Right lung (tissue), 5 donors: Measurements from ENCODE around the gene UBN2. TPM values are rescaled to one million over a fixed set of nuclear protein-coding genes. Genes with fewer than 3 reads are reported as not detected.
A peak's percentile ranks its signal among the peaks of the same experiment; 100 is the strongest.
"Not testable (repeated sequence)": the region's sequence is repeated elsewhere in the genome, so short reads cannot be mapped to it uniquely, and the experiment has no call there.

Experiments
- DNase-seq, 2 donors: peaks; one replicate each; pipeline ENCODE4 v3.0.0-alpha.2; 2013
- polyA plus RNA-seq, 5 donors: library from polyadenylated mRNA; unstranded; fragments of 120-200 nt; gene quantifications; one replicate each; pipeline versions ENCODE4 v1.2.1 to v1.2.3, GENCODE V29; 2013; ENCODE audit warnings: inconsistent platforms in 1 of 5, low replicate concordance in 1 of 5; ENCODE audit not compliant: insufficient read length in 5 of 5, insufficient read depth in 1 of 5

UBN2 gene
- polyA plus RNA-seq, 5 donors, result 13.5 to 27.0 (median 23.4) TPM

DNA sequence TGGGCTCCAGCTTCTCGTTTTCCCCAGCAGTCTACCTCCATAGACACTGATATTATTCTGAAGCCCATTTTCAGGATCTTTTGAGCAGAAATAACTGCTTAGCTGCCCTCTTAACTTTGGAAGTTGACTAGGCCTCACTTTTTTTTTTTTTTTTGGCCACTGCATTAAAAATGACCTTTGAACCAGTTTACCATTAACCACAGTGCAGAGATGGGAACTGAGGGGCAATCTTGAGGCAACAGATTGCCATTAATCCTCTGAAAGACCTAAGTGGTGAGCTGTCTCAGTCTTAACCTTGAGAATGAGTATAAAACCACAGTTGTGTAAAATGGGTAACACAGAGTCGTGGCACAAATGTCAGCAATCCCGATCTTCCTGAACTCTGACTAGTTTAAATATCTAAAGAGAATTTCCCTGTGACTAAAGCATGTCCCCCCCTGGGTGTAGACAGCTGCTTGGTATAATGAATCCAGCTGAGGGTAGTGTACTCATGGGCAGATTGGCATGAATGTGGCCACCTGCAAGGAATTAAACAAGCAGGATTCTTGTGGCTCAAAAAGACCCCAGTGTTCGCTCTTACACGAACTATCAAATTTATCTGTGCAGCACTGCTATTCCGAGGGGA, 64.0 kb downstream of the UBN2 start:
- DNase-seq, result no peak

DNA sequence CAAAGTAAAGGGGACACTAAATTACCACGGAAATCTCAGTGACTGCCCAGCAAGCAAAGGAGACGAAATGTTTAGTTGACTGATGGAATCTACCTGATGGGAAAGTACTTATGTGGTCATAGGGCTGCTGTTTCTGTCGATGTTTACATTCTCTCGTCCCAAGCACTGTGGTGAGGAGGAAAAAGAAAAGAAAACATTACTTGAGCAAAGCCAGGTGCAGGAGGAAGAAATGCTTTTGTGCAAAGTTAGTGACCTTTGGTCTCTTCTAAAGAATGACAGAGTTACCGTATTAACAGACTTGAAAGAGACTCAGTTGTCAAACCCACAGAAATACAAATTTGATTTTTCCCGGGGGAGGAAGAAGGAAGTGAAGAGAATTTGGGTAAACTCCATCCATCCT, 66.8 kb downstream of the UBN2 start:
- DNase-seq, result peak in 1 of 2 donors; percentile 4

DNA sequence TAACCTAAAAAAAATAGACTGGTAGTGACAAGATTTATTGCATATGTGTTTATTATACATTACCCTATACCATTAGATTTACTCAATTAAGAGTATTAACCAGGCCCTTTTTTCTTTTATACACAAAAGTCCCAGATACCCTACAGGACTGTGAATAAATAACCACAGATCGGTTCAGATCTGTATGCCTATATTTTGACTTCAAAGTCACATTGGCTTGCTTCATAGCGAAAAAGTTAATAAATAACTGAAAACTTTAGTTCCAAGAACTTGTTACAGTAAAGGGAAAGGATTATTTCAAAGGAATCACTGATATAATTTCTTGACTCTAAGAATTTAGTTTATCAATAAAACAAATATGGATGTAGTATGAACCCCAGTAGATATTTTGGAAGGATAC, 68.3 kb downstream of the UBN2 start:
- no peak for DNase-seq

DNA sequence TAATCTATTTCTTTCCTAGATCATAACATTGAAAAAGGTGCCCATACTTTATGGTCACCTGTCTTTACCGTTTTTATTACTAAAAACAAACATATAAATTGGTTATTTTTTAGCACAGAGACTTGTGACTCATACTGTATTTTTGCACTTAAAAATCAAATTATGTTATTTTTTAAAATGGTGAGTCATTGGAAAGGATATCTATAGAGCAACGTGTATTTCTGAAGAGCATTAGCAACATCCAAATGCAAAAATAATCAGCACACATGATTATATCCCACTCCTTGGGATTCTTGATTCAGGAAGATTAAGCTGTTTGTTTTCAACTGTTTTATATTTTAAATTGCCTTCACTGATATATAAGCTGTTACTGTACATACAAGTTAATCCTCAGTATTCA, 69.4 kb downstream of the UBN2 start:
- no peak for DNase-seq

DNA sequence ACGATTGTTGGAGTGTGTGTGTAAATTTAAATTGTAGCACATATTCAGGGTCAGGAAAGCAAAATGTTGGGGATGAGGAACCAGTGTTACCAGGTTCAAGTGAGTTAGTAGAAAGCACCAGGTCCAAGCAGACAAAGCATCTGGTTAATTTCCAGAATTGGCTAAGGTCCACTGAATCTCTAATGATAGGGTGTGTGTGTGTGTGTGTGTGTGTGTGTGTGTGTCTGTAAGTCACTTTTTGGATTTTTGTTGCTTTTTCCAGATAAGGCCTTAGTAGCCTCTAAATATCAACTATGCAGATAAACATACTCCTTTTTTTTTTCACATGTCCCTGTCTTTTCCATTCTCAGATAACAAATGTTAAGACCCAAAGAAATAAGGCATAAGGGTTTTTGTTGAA, 73.5 kb downstream of the UBN2 start:
- DNase-seq, result no peak

DNA sequence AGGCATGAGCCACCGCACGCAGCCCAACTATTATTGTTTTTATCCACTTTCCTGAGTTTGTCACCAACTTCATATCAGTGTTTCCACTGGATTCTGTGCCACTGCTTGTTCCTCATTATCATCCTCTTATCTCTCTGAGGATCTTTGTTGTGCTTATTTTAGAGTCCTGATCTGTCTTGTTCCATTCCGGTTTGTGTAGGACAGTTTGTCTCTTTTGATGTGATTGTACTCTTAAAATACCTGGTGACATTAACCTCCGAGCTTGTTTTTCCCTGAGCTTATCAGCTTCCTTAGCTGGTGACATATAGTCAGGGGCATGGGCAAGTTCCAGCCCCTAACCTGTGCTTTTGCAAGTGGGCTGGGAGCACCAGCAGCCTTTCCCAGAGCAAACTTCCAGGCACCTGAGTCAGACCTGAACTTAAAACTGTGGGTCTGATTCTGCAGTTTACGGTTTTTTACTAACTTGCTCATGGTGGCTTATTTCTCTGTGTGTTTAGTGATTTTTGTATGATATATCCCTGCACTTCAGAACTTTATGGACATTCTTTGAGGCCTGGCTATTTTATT, 87.0 kb downstream of the UBN2 start:
- DNase-seq, result no peak

DNA sequence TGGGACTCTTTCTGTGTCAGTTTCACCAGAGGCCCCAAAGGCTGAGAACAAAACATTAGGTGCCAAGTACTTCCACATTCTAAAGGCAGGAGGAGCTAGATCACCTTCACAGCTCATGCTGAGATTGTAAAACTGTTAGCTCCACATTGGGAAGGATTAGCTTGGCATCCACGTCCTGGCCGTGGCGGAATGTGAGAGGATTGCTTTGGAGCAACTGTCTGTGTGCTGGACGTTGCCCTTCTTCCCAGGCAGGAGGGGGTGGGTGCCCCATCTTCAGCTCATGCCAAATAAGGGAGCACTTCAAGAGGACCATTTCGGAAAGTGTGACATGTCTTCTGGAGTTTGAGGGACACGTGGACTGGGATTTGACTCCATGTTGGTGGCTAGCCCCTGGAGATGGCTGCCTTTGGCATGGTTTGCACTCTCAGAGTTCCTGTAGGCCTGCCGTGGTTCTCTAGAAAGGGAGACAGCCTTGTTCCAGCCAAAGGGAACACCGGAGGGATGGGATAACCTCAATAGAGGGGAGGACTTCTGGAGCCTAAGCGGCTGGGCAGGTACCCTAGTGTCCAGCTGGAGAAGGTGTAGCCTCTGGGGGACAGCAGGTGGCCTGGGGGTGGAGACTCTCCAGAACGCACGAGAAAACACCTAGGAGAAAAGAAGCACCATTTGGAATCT, 90.2 kb downstream of the UBN2 start:
- no peak for DNase-seq

DNA sequence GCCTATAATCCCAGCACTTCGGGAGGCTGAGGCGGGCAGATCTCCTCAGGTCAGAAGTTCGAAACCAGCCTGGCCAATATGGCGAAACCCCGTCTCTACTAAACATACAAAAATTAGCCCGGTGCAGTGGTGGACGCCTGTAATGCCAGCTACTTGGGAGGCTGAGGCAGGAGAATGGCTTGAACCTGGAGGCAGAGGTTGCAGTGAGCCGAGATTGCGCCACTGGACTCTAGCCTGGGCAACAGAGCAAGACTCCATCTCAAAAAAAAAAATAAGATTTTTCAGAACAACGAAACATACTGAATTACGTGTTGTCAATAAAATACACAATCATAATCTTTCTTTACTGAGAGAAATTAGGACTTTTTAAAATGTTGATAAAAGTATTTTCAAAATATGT, 93.7 kb downstream of the UBN2 start:
- DNase-seq, result not testable (repeated sequence)

DNA sequence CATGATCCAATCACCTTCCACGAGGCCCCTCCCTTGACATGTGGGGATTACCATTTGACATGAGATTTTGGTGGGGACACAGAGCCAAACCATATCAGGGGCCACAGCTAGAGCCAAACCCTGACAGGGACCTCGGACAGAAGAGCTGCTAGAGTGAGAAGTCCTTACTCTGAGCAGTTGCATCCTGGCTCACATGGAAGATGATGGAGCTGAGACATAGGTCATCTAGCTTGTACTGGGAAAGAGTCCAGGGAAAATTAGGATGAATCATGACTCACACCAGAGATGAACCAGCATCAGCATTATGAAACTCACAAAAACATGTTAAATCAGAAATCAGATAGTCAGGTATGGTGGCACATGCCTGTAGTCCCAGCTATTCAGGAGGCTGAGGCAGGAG, 97.3 kb downstream of the UBN2 start:
- DNase-seq, result no peak

DNA sequence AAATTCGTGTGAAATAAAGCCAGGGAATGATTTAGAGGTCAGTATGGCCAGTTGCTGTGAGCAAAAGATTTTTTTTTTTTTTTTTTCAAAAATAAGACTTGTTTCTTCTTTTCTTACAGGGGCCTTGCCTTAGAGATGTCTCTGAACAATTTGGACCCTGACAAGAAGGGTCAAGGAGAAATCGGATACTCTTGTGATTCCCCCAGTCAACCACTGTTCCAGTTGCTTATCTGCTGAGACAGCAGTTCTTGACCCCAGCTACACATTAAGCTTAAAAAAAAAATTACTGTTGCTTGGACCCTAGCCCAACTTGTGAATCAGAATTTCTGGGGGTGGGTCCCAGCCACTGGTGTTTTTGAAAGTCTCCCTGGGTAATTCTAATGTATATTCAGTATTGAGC, 98.1 kb downstream of the UBN2 start:
- no peak for DNase-seq

DNA sequence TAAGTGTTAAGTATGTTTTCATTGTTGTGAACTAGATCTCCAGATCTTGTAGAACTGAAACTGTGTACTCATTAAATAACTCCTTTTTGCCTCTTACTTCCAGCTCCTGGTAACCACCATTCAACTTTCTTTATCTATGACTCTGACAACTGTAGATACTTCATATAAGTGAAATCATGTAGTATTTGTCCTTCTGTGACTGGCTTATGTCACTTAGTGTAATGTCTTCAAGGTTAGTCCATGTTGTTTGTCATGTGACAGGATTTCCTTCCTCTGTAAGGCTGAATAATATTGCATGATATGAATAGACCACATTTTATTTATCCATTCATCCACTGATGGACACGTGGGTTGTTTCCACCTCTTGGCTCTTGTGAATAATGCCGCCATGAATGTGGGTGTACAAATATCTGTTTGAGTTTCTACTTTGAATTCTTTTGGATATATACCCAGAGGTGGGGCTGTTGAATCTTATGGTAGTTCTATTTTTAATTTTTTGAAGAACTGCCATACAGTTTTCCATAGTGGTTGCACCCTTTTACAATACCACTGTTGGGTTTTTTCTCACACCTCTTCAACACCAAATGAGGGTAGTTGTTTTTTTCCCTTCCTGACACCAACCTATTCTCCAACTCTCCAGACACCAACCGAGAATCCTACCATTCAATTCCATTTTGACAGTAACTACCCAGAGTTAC, 99.4 kb downstream of the UBN2 start:
- no peak for DNase-seq

DNA sequence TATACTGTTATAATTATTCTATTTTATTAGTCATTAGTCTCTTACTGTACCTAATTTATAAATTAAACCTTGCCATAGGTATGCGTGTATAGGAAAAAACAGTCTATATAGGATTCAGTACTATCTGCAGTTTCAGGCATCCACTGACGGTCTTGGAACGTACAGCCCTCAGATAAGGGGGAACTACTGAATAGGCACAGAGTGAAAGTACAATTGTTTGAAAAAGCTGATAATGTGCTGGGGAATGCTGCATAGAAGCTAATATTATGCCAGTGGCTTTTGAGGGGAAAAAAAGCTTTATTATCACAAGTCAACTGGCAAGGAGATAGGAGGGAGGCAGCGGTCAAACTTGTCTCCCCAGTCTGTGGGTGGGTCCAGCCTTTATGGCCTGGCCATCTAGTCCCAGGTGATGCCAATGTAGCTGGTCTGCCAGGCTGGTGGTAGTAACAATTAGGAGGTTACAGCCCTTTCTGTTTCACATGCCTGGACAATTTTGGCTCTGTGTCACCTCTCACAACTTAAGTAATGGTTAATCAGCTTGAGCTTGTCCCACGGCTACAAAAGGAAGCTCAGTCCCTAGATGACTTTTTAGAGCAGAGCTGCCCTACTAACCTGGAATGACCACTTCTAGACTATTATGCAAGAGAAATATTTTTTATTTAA, 101.8 kb downstream of the UBN2 start:
- DNase-seq, result no peak

DNA sequence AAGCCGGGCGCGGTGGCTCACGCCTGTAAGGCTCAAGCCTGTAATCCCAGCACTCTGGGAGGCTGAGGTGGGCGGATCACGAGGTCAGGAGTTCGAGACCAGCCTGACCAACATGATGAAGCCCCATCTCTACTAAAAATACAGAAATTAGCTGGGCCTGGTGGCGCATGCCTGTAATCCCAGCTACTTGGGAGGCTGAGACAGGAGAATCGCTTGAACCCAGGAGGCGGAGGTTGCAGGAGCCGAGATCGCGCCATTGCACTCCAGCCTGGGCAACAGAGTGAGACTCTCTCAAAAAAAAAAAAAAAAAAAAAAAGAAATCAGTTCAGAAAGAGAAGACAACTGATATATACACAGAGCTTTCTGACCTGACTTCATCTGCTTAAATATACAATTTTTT, 102.4 kb downstream of the UBN2 start:
- DNase-seq, result not testable (repeated sequence)

DNA sequence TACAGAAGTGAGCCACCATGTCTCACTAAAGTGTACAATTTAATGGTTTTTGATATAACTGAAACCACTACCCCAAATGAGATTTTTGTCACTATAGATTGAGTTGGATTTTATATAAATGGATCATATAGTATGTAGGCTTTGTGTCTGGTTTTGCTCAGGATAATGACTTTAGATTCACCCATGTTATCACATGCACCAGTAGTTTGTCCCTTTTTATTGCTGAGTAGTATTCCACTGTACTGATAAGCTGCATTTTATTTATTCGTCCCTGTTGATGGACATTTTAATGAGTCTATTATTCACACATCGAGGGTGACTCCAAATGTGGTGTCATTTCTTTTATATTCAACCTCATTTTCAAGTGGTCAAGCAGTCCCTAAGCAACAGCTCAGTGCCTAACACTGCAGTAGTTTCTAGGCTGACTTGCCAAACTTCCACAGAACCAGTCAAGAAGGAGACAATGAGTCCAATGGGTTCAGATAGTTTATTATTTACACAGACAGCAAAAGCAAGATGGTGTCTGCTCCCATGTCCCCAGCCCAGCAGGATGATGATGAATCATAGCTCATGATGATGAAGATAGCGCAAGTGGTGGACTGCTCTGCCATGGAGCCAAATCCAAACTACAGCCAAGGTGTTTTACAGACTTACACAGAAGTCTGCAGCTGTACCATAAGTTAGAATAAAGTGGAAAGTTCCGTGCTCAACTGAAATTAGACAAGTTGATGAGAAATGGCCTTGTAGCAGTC, 103.5 kb downstream of the UBN2 start:
- DNase-seq, result no peak

DNA sequence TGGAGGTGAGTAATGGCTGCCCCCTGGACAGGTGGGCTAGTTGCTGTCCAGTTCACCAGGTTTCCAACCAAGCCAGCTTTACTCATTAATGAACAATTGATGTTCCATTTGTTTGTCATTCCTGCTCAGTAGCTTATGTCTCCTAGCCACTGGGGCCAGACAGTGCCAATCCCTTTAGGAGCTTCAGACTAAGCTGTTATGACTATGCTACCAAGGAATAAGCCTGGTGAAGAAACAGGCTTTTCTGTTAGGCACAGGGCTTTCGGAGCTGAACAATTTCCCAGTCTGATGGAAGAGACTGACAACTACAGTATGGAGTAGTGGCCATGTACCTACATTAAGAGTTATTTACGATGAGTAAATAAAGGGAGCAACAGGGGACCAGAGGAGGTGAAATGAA, 108.0 kb downstream of the UBN2 start:
- DNase-seq, result no peak

DNA sequence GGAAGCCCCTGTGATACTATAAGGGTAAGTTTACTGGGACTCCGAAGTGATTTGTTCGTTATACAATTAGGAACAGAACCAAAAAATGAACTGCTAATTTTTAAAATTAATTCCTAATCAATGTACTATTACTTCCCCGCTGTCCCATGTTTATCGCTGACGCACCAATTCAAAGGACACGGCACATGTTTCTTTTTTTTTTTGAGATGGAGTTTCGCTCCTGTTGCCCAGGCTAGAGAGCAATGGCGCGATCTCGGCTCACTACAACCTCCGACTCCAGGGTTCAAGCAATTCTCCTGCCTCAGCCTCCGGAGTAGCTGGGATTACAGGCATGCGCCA, 108.6 kb downstream of the UBN2 start:
- no peak for DNase-seq

DNA sequence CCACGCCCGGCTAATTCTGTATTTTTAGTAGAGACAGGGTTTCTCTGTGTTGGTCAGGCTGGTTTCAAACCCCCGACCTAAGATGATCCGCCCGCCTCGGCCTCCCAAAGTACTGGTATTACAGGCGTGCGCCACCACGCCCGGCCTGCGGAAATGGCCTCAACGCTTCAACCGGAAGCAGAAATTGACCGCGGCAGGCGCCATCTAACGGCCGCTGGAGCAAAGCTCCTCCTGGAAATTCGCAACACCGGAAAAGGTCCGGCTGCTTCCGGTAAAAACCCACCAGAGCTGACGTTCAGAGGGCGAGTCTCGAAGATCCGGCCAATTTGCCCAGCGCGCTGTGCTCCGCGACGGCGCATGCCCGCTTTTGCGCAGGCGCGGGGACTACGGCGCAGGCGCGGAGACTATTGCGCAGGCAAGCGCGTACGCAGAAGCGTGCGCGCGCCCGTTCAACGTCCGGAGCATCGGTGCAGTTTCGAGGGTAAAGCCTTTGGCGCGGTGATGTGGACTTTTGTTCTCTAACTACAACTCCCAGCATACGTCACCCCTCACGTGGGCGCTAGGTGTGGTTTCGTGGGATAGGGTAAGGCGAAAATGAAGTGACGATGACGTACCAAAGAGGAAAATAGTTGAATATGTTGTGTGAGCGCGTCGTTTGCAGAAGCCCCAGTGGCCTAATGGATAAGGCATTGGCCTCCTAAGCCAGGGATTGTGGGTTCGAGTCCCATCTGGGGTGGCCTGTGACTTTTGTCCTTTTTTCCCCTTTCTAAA, 109.2 kb downstream of the UBN2 start:
- DNase-seq, result peak; percentile 100

DNA sequence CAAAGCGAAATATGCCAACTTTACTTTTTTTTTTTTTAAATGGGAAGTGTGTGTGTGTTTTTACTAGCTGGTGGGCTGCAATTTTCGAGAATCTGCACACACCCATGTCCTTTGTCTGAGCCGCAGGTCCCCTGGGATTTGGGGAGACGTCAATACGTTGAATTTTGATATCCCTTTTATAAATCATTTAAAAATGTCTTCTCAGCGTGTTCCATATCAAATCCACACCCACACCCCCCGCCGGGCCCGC, 109.7 kb downstream of the UBN2 start:
- no peak for DNase-seq

DNA sequence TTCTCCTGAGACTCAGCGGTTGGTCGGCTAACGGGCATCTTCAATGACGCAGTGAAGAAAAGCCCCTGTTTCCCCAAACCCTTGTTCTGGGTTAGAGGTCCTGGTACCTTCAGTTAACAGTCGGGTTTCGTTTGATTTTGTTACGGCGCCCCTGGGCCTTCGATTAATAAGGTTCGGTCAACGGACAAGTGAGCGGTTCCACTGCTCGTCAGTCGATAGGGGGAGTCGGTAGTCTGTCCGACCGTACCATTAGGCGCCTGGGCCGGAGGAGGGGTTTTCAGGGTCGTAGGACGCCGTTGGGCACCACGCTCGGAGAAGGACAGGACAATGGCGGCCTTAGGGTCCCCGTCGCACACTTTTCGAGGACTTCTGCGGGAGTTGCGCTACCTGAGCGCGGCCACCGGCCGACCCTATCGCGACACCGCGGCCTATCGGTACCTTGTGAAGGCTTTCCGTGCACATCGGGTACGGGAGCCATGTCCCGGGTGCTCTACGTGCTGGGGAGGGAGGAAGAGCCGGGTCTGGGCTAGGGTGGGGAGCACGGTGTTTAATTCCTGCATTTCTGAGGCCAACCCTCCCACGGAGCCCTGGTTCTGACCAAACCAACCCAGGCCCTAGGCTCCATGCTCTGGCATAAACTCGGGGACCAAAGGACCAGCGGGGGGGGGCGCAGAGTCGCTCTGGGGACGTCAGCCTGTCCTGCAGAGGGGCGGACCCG, 110.2 kb downstream of the UBN2 start, which contains the start of gene FMC1:
Gene FMC1 (plus strand): TSS at position 280 of the 718 bp plus-strand sequence. CDS start 48 bp downstream, at position 328.
- DNase-seq, result peak; percentile 94

DNA sequence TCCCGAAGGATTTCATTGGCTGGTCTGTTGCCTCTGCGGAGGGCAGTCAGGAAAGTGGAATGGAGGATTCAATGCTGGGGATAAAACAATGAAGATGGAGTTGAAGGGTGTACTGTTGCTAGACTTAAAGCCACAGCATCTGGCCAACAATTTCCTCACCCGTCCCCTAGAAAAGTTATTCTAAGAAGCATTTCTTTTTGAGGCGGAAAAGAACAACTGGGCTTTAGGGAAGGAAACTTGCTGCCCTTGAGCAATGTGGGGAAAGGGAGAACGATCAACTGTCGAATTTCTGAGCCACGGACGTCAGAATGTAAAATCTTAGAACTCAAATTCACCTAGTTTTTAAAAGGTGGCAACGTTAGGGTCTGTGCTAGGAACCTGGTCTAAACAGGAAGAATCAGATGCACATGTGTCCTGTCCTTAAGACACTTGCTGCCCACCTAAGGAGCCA, 110.8 kb downstream of the UBN2 start:
- no peak for DNase-seq
